Superior temporal gyrus (tissue), 1 donor: Measurements from ENCODE around the gene MTHFD2L.
A peak's percentile ranks its signal among the peaks of the same experiment; 100 is the strongest.

ENCODE experiments used
- DNase-seq: peaks from one replicate; pipeline ENCODE4 v3.0.0-alpha.2; 2016; ENCODE audit errors: extremely low spot score

The MTHFD2L gene

GRCh38 chr4:74132944-74133343, 25.0 kb upstream of the MTHFD2L start:
- no peak for DNase-seq

GRCh38 chr4:74133786-74134499, 24.0 kb upstream of the MTHFD2L start:
- peak; percentile 88 for DNase-seq

DNA sequence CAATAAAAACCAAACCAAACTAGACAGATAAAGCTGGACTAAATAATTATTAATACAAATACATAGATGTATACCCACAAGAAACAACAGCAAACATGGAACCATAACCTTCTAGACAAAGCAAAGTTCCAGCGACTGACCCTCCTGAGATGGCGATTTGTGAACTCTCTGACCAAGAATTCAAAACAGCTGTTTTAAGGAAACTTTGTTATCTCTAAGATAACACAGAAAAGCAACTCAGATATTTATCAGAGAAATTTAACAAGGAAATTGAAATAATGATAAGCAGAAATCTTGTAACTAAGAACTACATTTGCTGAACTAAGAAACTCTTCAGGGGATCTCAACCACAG, 23.4 kb upstream of the MTHFD2L start:
- DNase-seq: no peak

DNA sequence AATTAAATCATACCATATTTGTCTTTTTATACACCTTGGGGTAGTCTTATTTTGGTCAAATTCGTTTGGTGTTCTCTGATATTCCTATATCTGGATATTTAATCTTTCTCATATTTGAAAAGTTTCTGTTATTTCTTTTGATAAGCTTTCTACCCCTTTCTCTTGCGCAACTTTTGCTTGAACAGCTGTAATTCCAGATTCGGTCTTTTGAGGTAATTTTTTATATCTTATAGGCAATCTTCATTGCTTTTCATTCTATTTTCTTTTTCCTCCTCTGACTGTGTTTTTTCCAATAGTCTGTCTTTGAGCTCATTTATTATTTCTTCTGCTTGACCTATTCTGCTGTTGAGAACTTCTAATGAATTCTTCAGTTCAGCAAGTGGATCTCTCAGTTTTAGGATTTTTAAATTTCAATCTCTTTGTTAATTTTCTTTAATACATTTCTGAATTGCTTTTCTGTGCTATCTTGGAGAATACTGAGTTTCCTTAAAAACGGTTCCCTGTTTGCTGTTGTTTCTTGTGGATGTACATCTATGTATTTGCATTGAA, 11.3 kb upstream of the MTHFD2L start:
- no peak for DNase-seq

GRCh38 chr4:74148205-74148604, 9.7 kb upstream of the MTHFD2L start:
- no peak for DNase-seq

- no peak for DNase-seq
Measured at GRCh38 chr4:74152836-74153235, 5.1 kb upstream of the MTHFD2L start.

DNA sequence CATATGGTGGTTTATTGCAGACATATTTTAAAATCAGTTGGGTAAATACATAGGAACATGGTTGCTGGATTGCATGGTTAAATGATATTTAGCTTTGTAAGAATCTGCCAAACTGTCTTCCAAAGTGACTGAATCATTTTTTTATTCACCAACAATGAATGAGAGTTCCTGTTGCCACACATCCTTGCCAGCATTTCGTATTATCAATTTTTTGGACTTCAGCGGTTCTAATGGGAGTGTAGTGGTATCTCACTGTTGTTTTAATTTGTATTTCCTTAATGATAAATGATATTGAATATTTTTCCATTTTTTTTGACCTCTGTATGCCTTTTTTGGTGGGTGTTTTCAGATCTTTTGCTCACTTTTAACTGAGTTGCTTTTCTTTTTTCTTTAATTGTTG, 1.4 kb upstream of the MTHFD2L start:
- DNase-seq: no peak

GRCh38 chr4:74157154-74157553, 764 bp upstream of the MTHFD2L start:
- no peak for DNase-seq

- DNase-seq: peak; percentile 61
Measured at GRCh38 chr4:74158466-74159142, 686 bp downstream of the MTHFD2L start.

DNA sequence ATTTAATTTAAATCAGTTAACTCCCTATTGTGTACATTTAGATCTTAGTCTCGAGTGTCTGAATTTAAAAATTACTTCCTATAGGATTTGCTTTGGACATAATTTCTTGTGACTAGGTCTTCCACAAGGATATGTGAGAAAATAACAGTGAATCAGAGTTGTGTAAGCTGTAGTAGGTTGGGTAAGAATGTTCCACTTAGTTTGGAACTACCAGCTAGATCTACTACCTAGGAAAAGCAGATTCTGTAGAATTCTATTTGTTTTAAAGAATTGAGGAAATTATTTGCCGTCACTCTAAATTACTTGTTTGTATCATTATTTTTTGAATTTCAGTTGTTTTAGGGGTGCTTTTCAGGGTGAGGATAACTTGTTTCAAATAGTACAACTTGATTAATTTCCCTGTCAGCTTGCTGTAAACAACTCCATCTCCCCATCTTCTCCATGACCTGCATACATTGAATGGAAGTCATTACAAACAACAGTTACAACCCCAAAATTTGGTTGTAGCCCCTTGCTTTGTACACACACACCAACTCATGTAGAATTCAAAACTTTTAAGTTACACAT, 1.3 kb downstream of the MTHFD2L start:
- no peak for DNase-seq

GRCh38 chr4:74161666-74162450, 3.9 kb downstream of the MTHFD2L start:
- no peak for DNase-seq

DNA sequence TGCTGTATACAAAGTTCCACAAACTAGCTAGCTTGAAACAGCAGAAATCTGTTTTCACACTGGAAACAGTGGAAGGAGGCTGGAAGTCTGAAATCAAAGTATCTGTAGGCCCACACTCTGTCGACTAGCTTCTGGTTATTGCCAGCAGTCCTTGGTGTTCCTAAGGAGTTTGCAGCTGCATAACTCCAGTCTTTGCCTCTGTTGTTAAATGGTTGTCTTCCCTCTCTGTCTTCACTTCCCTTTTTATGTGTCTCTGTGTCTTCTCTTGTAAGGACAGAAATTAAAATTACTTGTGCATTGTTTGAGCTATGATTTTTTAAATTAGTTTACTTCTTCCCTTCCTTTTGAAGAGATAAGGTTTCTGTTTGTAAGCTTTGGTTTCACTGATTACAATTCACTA, 8.2 kb downstream of the MTHFD2L start:
- DNase-seq: no peak

DNA sequence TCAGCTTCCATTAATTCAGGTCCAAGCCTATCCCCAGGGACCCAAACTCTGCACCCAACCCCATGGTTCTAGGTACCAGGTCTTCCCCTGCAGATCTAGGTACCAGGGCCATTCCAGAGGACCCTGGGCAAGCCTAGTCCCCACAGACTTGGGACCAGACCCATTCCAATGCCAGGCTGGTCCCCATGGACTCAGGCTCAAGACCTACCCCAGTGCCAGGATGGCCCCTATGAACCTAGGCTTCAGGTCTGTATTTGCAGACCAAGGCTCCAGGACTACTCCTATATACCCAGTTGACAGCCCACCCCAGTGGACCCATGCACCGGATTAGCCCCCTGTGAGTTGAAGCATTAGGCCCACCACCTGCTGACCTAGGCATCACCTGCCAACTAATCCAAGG, 8.9 kb downstream of the MTHFD2L start:
- DNase-seq: no peak

- DNase-seq: no peak
Measured at GRCh38 chr4:74167585-74167984, 9.7 kb downstream of the MTHFD2L start.

- no peak for DNase-seq
Measured at GRCh38 chr4:74168841-74169240, 10.9 kb downstream of the MTHFD2L start.

DNA sequence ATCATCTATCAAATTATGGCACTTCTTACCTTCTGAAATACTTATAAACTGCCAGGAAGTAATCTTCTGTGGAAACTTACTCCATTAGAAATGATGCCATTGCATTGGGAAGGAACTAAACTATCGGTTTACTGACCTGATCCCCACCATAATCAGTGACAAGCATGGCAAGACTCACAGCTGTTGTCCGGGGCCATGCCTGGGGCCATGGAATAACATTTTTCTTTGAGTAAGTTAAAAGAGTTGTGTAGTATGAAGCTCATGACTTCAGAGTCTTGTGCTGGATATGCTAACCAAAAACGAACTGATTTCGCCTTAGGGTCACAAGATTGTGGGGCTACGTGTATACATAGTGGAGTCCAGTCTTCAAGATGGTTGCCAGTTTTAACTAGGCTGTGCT, 15.4 kb downstream of the MTHFD2L start:
- DNase-seq: no peak

- DNase-seq: no peak
Measured at GRCh38 chr4:74174421-74174820, 16.5 kb downstream of the MTHFD2L start.

GRCh38 chr4:74174941-74175340, 17.0 kb downstream of the MTHFD2L start:
- no peak for DNase-seq

- DNase-seq: no peak
Measured at GRCh38 chr4:74175379-74175778, 17.5 kb downstream of the MTHFD2L start.

DNA sequence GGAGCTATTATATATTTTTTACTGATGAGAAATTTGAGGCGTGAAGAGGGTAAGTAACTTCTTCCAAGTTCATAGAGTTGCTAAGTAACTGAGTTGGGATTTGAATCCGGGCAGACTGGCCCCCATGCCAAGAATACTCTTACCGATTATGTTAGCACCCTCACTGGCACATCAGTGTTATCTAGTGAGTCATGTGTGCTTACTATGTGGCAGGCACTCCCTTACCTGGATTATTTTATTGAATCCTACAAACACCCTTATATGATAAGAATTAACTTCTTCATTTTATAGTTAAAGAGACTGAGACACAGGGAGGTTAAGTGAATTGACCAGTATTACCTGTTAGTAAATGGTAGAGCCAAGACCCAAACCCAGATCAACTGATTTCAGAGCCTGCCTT, 20.9 kb downstream of the MTHFD2L start:
- DNase-seq: no peak

GRCh38 chr4:74181219-74181618, 23.3 kb downstream of the MTHFD2L start:
- no peak for DNase-seq

GRCh38 chr4:74188912-74189311, 31.0 kb downstream of the MTHFD2L start:
- no peak for DNase-seq
